ENCODE data around the gene DYDC1. TPM values are rescaled to one million over a fixed set of nuclear protein-coding genes. Genes with fewer than 3 reads are reported as not detected.
"Not testable (repeated sequence)": the region's sequence is repeated elsewhere in the genome, so short reads cannot be mapped to it uniquely, and the experiment has no call there.

DYDC1 gene
- total RNA-seq, 1 donor from 2014 or later: not detected

- Histone ChIP-seq H3K79me2 (ENCODE audit: insufficient read depth, low read length) (no peaks in the 10 kb centered on the region), H2AFZ (ENCODE audit: low read depth, low read length) (no peak overlapping the region), H3K9ac (ENCODE audit: low read length) (no peak overlapping the region), H4K20me1 (ENCODE audit: insufficient read depth, low read length) (no peaks in the 10 kb centered on the region), H3K27me3 (ENCODE audit: insufficient read depth, low read length) (no peaks in the 10 kb centered on the region), H3K27ac (ENCODE audit: low read depth, low read length) (no peak overlapping the region), H3K4me2 (ENCODE audit: low read length) (no peak overlapping the region), H3K4me1 (ENCODE audit: insufficient read depth, low read length) (no peaks in the 10 kb centered on the region), H3K4me3 (ENCODE audit: insufficient read depth, low read depth, low read length) (no peak overlapping the region), H3K9me3 (ENCODE audit: insufficient read depth, low read depth, low read length) (no peaks in the 10 kb centered on the region), H3K36me3 (ENCODE audit: insufficient read depth, low read length) (no peaks in the 10 kb centered on the region)
- DNase-seq (ENCODE audit: low read depth) (no peak), FAIRE-seq (no peak)
- Mint-ChIP-seq H3K27me3 (ENCODE audit: low read depth, unreplicated experiment) (peaks cover 6% of the 10 kb centered on the region), H3K9me3 (ENCODE audit: unreplicated experiment) (peaks cover 20% of the 10 kb centered on the region), H3K36me3 (ENCODE audit: low read depth, unreplicated experiment) (no peaks in the 10 kb centered on the region), H3K27ac (ENCODE audit: unreplicated experiment) (no peak overlapping the region), H3K4me1 (ENCODE audit: low read depth, unreplicated experiment) (no peaks in the 10 kb centered on the region), H3K4me3 (ENCODE audit: unreplicated experiment) (no peak overlapping the region)
- TF ChIP-seq EZH2 (IDR thresholded peaks at IDR 0.05; ENCODE audit: insufficient read depth, low read length): no peak
- no peak for TF ChIP-seq CTCF (IDR thresholded peaks at IDR 0.05; ENCODE audit: insufficient read depth, low read depth, low read length)
Measured at GRCh38 chr10:80365510-80365909, 9.0 kb upstream of the DYDC1 start.

- no peak overlapping the region for H2AFZ ChIP-seq (ENCODE audit: low read depth, low read length)
- Mint-ChIP-seq H3K36me3 (ENCODE audit: low read depth, unreplicated experiment) (no peaks in the 10 kb centered on the region), H3K27me3 (ENCODE audit: low read depth, unreplicated experiment) (peaks cover 21% of the 10 kb centered on the region), H3K4me3 (ENCODE audit: unreplicated experiment) (no peak overlapping the region), H3K4me1 (ENCODE audit: low read depth, unreplicated experiment) (no peaks in the 10 kb centered on the region), H3K27ac (ENCODE audit: unreplicated experiment) (no peak overlapping the region), H3K9me3 (ENCODE audit: unreplicated experiment) (peaks cover 4% of the 10 kb centered on the region)
- no peaks in the 10 kb centered on the region for H3K79me2 ChIP-seq (ENCODE audit: insufficient read depth, low read length)
- H3K27ac ChIP-seq (ENCODE audit: low read depth, low read length): no peak overlapping the region
- no peak for TF ChIP-seq CTCF (IDR thresholded peaks at IDR 0.05; ENCODE audit: insufficient read depth, low read depth, low read length)
- TF ChIP-seq EZH2 (IDR thresholded peaks at IDR 0.05; ENCODE audit: insufficient read depth, low read length): no peak
- FAIRE-seq (no peak), DNase-seq (ENCODE audit: low read depth) (no peak)
- no peaks in the 10 kb centered on the region for H3K36me3 ChIP-seq (ENCODE audit: insufficient read depth, low read length)
- peaks cover 18% of the 10 kb centered on the region for H3K27me3 ChIP-seq (ENCODE audit: insufficient read depth, low read length)
- peaks cover 2% of the 10 kb centered on the region for H3K4me1 ChIP-seq (ENCODE audit: insufficient read depth, low read length)
- no peak overlapping the region for H3K4me3 ChIP-seq (ENCODE audit: insufficient read depth, low read depth, low read length)
- H4K20me1 ChIP-seq (ENCODE audit: insufficient read depth, low read length): no peaks in the 10 kb centered on the region
- H3K9ac ChIP-seq (ENCODE audit: low read length): no peak overlapping the region
- no peak overlapping the region for H3K4me2 ChIP-seq (ENCODE audit: low read length)
- no peaks in the 10 kb centered on the region for H3K9me3 ChIP-seq (ENCODE audit: insufficient read depth, low read depth, low read length)
Measured at GRCh38 chr10:80359644-80360043, 3.1 kb upstream of the DYDC1 start.

GRCh38 chr10:80358925-80359324 lies 2.4 kb upstream of the DYDC1 start:
- not testable (repeated sequence) for H3K4me1 Mint-ChIP-seq (ENCODE audit: low read depth, unreplicated experiment); H3K36me3 ChIP-seq (ENCODE audit: insufficient read depth, low read length); H3K9ac ChIP-seq (ENCODE audit: low read length); H3K27ac ChIP-seq (ENCODE audit: low read depth, low read length); DNase-seq (ENCODE audit: low read depth); H3K4me3 Mint-ChIP-seq (ENCODE audit: unreplicated experiment); H3K9me3 Mint-ChIP-seq (ENCODE audit: unreplicated experiment); H3K4me1 ChIP-seq (ENCODE audit: insufficient read depth, low read length); H4K20me1 ChIP-seq (ENCODE audit: insufficient read depth, low read length); H3K79me2 ChIP-seq (ENCODE audit: insufficient read depth, low read length); H3K27ac Mint-ChIP-seq (ENCODE audit: unreplicated experiment); FAIRE-seq; H3K4me3 ChIP-seq (ENCODE audit: insufficient read depth, low read depth, low read length); H3K4me2 ChIP-seq (ENCODE audit: low read length); H3K9me3 ChIP-seq (ENCODE audit: insufficient read depth, low read depth, low read length); H2AFZ ChIP-seq (ENCODE audit: low read depth, low read length); H3K36me3 Mint-ChIP-seq (ENCODE audit: low read depth, unreplicated experiment)
- H3K27me3 ChIP-seq (ENCODE audit: insufficient read depth, low read length): peaks cover 18% of the 10 kb centered on the region
- peaks cover 21% of the 10 kb centered on the region for H3K27me3 Mint-ChIP-seq (ENCODE audit: low read depth, unreplicated experiment)
